ENCODE results near the gene LAG3.

LAG3 gene

DNA sequence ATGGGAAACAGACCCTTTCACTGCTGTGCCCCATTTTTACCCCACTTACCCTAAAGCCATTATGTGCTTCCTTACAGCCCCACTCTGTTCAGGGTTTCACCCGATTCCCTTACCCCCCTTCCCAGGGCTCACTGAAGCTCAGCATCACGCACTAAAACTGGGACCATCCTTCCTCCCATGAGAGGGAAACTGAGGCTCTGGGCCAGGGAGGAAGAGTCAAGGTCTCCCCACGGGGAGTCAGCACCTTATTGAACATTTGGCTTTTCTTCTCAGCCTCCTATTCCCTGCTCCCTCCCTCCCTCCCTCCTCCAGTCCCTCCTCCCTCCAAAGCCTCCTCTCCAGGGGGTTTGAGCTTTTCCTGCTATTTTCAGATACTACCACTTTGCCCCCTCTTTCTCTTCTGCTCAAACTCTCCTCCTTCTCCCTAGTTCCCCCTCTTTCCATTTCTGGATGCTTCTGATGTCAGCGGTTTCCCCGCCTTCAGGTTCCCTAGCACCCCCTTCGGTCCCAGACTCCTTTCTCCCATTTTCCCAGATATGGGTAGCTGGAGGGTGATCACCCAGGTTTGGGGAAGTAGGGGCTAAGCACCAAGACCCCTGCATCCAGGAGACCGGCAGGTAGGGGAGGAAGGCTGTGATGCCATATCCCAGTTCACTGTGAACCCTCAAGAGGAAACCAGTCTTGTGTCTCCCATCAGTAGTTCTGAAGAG is 50.3 kb downstream of the LAG3 start:
- DNase-seq (ENCODE audit: low read depth in 3 of 3): no peak

DNA sequence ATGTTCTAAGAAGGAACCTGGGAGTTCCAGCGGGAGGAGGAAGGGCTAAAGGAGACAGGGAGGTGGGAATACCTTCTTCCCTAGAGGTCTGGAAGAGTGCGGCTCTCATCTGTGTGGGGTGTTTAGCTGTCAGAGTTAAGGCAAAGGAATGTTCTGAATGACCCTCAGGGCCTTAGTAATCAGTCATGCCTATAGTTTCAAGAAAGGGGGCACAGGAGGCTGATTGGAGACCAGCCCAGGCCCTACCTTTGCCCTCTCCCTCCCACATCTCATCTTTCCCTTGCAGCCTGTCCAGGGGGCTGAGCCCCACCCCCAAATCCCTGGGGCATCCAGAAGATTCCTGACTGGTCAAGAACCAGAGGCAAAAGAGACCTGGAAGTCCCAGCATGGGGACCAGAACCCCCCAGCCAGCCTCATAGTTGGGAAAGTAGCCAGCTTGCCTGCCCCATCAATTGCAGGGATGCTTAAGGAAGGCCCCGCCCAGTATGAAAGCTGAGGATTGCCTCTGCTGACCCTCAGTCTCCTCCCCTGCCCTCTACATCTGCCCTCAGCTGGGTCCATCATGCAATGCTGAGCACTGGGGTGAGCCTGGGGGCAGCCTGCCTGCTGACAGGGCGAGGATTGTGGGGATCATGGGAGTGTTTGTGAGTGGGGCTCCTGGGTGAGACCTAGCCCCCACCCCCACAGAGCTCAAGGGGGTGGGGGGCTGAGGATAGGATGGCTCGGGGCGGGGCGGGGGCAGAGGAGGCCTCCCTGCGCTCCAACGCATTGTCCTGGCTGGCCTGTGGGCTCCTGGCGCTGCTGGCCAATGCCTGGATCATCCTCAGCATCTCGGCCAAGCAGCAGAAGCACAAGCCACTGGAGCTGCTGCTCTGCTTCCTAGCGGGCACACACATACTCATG is 51.1 kb downstream of the LAG3 start:
- DNase-seq (ENCODE audit: low read depth in 3 of 3): no peak

DNA sequence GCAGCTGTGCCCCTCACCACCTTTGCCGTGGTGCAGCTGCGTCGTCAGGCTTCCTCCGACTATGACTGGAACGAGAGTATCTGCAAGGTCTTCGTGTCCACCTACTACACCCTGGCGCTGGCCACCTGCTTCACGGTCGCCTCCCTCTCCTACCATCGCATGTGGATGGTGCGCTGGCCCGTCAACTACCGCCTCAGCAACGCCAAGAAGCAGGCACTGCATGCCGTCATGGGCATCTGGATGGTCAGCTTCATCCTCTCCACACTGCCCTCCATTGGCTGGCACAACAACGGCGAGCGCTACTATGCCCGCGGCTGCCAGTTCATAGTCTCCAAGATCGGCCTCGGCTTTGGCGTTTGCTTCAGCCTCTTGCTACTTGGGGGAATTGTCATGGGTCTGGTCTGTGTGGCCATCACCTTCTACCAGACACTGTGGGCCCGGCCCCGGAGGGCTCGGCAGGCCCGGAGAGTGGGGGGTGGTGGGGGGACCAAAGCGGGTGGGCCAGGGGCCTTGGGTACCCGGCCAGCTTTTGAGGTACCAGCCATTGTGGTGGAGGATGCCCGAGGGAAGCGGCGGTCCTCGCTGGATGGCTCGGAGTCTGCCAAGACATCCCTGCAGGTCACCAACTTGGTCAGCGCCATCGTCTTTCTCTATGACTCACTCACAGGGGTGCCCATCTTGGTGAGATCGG is 51.9 kb downstream of the LAG3 start:
- DNase-seq (ENCODE audit: low read depth in 3 of 3): no peak

DNA sequence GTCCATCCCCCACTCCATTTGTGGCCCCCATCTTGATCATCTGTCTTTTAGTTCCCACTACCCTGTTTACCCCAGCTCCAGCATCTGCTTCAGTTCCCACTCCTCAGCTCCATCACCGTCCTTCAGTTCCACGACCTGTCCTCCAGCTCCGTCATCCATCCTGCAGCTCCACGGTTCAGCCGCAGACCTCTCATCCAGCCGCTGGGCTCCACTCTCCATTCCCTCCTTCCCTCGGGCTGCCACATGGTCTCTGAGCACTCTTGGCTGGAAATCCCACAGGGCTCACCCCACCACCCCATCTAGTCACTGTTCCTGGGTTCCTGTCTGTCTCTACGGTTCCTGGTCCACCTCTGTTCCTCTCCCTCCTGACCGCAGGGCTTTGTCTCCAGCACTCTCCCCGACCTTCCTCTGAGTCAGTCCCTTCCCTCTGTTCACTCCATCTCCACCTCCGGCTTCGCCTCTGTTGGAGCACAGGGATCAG is 52.6 kb downstream of the LAG3 start:
- DNase-seq (ENCODE audit: low read depth in 3 of 3): no peak

DNA sequence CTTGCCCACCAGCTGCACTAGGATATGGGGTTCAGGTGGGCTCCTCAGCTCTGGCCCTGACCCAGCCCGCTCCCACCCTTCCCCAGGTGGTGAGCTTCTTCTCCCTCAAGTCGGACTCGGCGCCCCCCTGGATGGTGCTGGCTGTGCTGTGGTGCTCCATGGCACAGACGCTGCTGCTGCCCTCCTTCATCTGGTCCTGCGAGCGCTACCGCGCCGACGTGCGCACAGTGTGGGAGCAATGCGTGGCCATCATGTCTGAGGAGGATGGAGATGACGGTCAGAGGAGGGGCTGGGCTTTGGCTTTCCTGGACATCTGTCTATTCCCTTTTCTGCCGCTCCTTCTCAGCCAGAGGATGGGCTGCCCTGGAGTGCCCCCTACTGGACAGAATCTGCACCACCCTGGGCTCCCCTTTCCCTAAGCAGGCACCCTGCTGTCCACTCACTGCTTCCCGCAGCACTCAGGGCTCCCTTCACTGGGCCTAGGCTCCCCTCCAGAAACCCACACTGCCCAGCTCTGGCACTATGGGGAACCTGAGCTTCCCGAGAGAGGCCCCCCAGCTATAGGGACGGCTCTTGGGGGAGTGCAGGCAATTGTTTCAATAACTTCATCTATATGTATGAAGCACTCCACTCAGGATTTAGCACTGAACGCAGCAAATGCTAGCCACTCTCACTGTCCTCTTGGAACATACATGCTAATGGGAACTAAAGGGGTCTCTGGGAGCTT is 53.2 kb downstream of the LAG3 start:
- DNase-seq (ENCODE audit: low read depth in 3 of 3): peak; percentile 69 to 82 (median 72)

DNA sequence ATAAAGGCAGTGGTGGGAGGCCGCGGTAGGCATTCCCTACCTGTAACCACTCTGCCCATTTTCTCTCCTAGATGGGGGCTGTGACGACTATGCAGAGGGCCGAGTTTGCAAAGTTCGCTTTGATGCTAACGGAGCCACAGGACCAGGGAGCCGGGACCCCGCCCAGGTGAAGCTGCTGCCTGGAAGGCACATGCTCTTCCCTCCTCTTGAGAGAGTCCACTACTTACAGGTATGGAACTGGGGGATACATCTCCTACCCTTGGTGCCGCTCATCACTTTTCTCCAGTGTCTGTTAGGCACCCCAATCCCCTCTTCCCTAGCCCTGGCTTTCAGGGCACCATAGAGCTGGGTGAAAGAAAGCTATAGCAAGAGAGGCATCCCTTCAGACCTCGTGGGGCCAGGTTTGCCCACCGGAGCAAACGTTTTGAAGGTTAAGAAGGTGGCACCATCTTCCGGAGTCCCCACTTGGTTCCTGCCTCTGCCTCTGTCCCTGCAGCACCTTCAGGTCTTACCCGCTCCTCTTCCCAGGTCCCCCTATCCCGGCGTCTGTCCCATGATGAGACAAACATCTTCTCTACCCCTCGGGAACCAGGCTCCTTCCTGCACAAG is 53.9 kb downstream of the LAG3 start:
- DNase-seq (ENCODE audit: low read depth in 3 of 3): no peak

DNA sequence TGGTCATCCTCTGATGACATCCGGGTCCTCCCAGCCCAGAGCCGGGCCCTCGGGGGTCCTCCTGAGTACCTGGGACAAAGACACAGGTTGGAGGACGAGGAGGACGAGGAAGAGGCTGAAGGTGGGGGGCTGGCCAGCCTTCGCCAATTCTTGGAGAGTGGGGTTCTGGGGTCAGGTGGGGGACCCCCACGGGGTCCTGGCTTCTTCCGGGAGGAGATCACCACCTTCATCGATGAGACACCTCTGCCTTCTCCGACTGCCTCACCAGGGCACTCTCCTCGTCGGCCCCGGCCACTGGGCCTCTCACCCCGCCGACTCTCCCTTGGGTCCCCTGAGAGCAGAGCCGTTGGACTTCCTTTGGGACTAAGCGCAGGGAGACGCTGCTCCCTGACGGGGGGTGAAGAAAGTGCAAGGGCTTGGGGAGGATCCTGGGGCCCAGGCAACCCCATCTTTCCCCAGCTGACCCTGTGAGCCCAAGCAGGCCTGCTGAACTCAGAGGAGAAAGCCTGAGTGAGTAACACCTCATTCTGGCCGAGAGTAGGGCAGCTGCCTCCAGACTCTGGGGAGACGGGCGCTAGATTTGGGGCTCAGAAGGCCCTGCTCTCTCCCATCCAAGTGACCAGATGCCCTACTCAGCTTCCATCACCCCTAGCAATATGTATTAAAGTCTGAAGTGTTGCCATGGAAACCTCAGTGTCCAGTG is 54.6 kb downstream of the LAG3 start:
- DNase-seq (ENCODE audit: low read depth in 3 of 3): no peak

DNA sequence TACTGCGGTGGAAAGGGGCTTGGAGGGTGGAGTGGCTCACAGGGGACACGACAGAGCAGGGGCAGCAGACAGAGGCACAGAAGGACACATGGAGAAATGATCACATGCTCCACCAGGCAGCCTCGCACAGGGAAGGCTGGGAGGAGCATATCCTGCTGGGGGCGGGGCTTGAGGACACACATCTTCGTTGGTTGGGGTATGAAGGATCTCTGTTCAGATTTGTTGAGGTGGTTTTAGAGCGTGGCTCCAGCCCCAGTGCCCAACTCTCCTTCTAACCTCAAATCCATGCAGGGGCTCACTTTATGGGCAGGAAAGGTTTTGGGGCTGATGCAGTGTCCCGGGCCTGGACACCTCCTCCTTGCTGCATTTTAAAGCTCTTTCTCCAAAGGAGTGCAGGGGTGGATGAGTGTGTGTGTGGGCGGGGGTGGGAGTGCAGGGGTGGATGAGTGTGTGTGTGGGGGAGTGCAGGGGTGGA is 55.2 kb downstream of the LAG3 start:
- DNase-seq (ENCODE audit: low read depth in 3 of 3): peak in 2 of 3 experiments; percentile 20 to 71

All from stimulated activated CD4-positive, alpha-beta T cell treated with anti-CD3 and anti-CD28 coated beads, TNF-alpha, amount 100 ng/mL, for 24 hours (primary cell).